Kidney (tissue), 14 donors: Measurements from ENCODE around the gene GSTM4. TPM values are rescaled to one million over a fixed set of nuclear protein-coding genes. Genes with fewer than 3 reads are reported as not detected.
"Not testable (repeated sequence)": the region's sequence is repeated elsewhere in the genome, so short reads cannot be mapped to it uniquely, and the experiment has no call there.

Source experiments
- DNase-seq, 5 donors: peaks; one replicate each; pipeline ENCODE4 v3.0.0-alpha.2; 2013 to 2020
- FAIRE-seq: peaks from 2 replicates; lab custom pipeline; 2012; peaks lifted over from hg19 to GRCh38; lab: Jason Lieb, UNC
- H3K27ac ChIP-seq, 2 donors: one replicate each; pipeline ENCODE4 v1.7.0; 2013; ENCODE audit warnings: low read depth in 2 of 2, low read length in 2 of 2, inconsistent platforms in 1 of 2
- H3K27me3 ChIP-seq: one replicate; pipeline ENCODE4 v1.7.1; 2013; ENCODE audit warnings: low read length, inconsistent platforms; ENCODE audit not compliant: control insufficient read depth, insufficient read depth
- H3K36me3 ChIP-seq, 3 donors: one replicate each; pipeline versions ENCODE4 v1.7.0 to v1.7.1; 2013; ENCODE audit warnings: low read length in 3 of 3, control low read depth in 1 of 3, inconsistent platforms in 1 of 3; ENCODE audit not compliant: insufficient read depth in 3 of 3, control insufficient read depth in 2 of 3
- H3K4me1 ChIP-seq, 3 donors: one replicate each; pipeline versions ENCODE4 v1.7.0 to v1.7.1; 2013; ENCODE audit warnings: low read length in 3 of 3, inconsistent platforms in 1 of 3, low read depth in 1 of 3; ENCODE audit not compliant: control insufficient read depth in 2 of 3, insufficient read depth in 2 of 3
- H3K4me3 ChIP-seq, 3 donors: one replicate each; pipeline versions ENCODE4 v1.7.0 to v1.8.1; 2013; ENCODE audit warnings: low read length in 3 of 3, control low read depth in 1 of 3, inconsistent platforms in 1 of 3
- H3K9ac ChIP-seq, 3 donors: one replicate each; pipeline versions ENCODE4 v1.7.0 to v1.7.1; 2013; ENCODE audit warnings: low read length in 3 of 3, control low read depth in 1 of 3, inconsistent platforms in 1 of 3
- H3K9me3 ChIP-seq, 3 donors: one replicate each; pipeline versions ENCODE4 v1.7.0 to v1.7.1; 2013; ENCODE audit warnings: low read length in 3 of 3, control low read depth in 1 of 3, inconsistent platforms in 1 of 3; ENCODE audit not compliant: control insufficient read depth in 2 of 3, insufficient read depth in 1 of 3
- CTCF ChIP-seq: IDR thresholded peaks from 3 replicates; pipeline ENCODE4 v1.5.1; 2012; ENCODE audit warnings: mild to moderate bottlenecking, moderate library complexity, borderline replicate concordance; ENCODE audit not compliant: insufficient read depth; ENCODE audit errors: extremely low read depth
- intact Hi-C: fragments of 100-400 bp; cut with DNase I; formaldehyde crosslinking; loops from one replicate; pipeline ENCODE4 v1.11.1; 2022
- polyA plus RNA-seq: library from polyadenylated mRNA; stranded (reverse); fragments of 350-450 nt; fragmentation: Illumina TruSeq; extraction: RNeasy Lipid Tissue Mini Kit (QIAGEN cat#74804); gene quantifications from one replicate; pipeline ENCODE4 v1.2.3, GENCODE V29; 2014; ENCODE audit warnings: low read depth, low replicate concordance; ENCODE audit not compliant: insufficient read depth
- total RNA-seq: library from RNA; stranded (reverse); fragmentation: NEBNext Ultra II Directional; extraction: Animal tissue kit (Norgen Biotek cat#: 25700); gene quantifications from one replicate; pipeline ENCODE4 v1.2.1, GENCODE V29; 2021
- donor health status: control.
- donor health status: control.
- donor health status: control.
- donor health status: control.
- donor health status: control.
- donor health status: DM: yes; HTN: yes; CAD: no.
- donor health status: Normal renal cell carcinoma (clear cell type).

GSTM4 gene
- total and polyA plus RNA-seq, 2 donors from 2014 or later: 34.0 to 117 TPM

- no peaks in the 10 kb centered on the region for H3K36me3 ChIP-seq
- intact Hi-C loops: no loop called here
- peak within 1 kb of the TSS in 1 of 3 donors; percentile 67 for H3K4me3 ChIP-seq
- peak; percentile 32 for TF ChIP-seq CTCF
- H3K9ac ChIP-seq: peak within 1 kb of the TSS in 1 of 3 donors; percentile 73
- no peak within 1 kb of the TSS for H3K27ac ChIP-seq
- DNase-seq (peak in 3 of 5 donors; percentile 91 to 95 (median 93)), FAIRE-seq (no peak)
- no peaks in the 10 kb centered on the region for H3K4me1 ChIP-seq
- no peaks in the 10 kb centered on the region for H3K27me3 ChIP-seq
- no peaks in the 10 kb centered on the region for H3K9me3 ChIP-seq
Observed at GRCh38 chr1:109687641-109688499, 32.0 kb downstream of the GSTM4 start, which contains the start of gene GSTM1. Gene GSTM1, plus strand, starts transcription at chr1:109687817. Its CDS starts 57 bp downstream, at chr1:109687874.

DNA sequence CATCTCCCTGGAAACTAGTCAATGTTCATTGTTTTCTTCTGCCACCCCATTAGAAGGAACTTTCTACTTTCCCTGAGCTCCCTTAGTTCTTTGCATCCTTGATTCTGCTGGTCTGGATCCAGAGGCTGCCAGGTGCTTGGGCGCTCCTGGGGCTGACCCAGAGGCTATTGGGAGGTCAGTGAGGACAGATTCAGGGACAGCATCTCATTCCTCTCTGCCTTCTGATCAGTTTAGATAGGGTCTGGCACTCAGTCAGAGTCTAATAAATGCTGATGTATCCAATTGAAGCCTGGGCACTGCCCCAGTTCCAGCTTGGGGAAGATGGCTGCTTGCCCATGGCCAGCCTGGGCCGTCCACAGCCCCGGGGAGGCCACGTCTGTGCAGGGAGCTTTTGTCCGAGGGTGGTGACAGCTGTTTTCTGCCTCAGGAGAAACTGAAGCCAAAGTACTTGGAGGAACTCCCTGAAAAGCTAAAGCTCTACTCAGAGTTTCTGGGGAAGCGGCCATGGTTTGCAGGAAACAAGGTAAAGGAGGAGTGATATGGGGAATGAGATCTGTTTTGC is 34.0 kb downstream of the GSTM4 start:
- no peak overlapping the region for H3K27ac ChIP-seq
- no peaks in the 10 kb centered on the region for H3K4me1 ChIP-seq
- TF ChIP-seq CTCF: no peak
- H3K4me3 ChIP-seq: no peak overlapping the region
- no peaks in the 10 kb centered on the region for H3K27me3 ChIP-seq
- no peak overlapping the region for H3K9ac ChIP-seq
- FAIRE-seq (no peak), DNase-seq (no peak)
- H3K9me3 ChIP-seq: no peaks in the 10 kb centered on the region
- intact Hi-C loops: no loop called here
- no peaks in the 10 kb centered on the region for H3K36me3 ChIP-seq

DNA sequence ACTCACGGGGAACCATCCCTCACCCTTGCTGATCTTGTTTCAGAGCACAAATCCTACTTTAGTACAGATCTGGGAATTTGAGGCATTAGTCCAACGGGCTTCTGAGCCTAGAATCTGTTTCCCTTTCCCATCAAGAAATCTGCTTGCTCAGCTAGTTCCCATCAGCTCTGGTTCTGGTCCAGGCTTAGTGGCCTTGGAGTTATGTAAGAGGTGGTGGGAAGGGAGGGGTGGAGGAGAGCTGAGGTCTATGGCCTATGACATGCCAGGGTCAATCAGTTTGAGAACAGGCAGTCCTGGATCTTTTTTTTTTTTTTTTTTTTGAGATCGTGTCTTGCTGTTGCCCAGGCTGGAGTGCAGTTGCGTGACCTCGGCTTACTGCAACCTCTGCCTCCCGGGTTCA is 35.9 kb downstream of the GSTM4 start:
- Histone ChIP-seq H3K36me3 (no peaks in the 10 kb centered on the region), H3K4me1 (no peaks in the 10 kb centered on the region), H3K9ac (no peak overlapping the region), H3K4me3 (no peak overlapping the region), H3K9me3 (no peaks in the 10 kb centered on the region), H3K27me3 (no peaks in the 10 kb centered on the region), H3K27ac (no peak overlapping the region)
- intact Hi-C loops: no loop called here
- no peak for TF ChIP-seq CTCF
- no peak for DNase-seq
- no peak for FAIRE-seq

GRCh38 chr1:109694400-109694799 is 38.5 kb downstream of the GSTM4 start:
- H3K9ac ChIP-seq, DNase-seq, H3K4me1 ChIP-seq, H3K9me3 ChIP-seq, H3K36me3 ChIP-seq, H3K27ac ChIP-seq, FAIRE-seq, H3K4me3 ChIP-seq, intact Hi-C loops, H3K27me3 ChIP-seq: not testable (repeated sequence)

DNA sequence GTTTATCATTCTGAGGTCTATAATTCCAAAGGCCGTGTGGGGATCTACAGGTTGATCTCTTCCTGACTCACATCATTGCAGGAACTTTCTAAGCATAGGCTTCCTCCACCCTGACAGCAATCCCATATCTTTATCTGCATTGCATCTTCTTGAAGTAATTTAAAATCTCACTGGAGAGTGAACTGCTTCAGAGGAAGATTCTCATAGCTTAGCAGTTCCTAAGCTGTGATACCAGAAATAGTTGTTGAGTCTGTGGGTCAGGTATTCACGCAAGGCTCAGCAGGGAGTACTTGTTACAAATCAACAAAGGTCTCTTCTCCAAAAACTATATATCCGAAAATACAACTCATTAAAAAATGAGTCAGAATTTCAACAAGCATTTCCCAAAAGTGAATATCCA is 39.2 kb downstream of the GSTM4 start:
- H3K27me3 ChIP-seq, H3K9me3 ChIP-seq, intact Hi-C loops, H3K4me3 ChIP-seq, DNase-seq, H3K27ac ChIP-seq, H3K9ac ChIP-seq, H3K4me1 ChIP-seq, H3K36me3 ChIP-seq, FAIRE-seq: not testable (repeated sequence)
